Measurements from ENCODE around the gene SPN.
A peak's percentile ranks its signal among the peaks of the same experiment; 100 is the strongest.
"Not testable (repeated sequence)": the region's sequence is repeated elsewhere in the genome, so short reads cannot be mapped to it uniquely, and the experiment has no call there.

Gene SPN

DNA sequence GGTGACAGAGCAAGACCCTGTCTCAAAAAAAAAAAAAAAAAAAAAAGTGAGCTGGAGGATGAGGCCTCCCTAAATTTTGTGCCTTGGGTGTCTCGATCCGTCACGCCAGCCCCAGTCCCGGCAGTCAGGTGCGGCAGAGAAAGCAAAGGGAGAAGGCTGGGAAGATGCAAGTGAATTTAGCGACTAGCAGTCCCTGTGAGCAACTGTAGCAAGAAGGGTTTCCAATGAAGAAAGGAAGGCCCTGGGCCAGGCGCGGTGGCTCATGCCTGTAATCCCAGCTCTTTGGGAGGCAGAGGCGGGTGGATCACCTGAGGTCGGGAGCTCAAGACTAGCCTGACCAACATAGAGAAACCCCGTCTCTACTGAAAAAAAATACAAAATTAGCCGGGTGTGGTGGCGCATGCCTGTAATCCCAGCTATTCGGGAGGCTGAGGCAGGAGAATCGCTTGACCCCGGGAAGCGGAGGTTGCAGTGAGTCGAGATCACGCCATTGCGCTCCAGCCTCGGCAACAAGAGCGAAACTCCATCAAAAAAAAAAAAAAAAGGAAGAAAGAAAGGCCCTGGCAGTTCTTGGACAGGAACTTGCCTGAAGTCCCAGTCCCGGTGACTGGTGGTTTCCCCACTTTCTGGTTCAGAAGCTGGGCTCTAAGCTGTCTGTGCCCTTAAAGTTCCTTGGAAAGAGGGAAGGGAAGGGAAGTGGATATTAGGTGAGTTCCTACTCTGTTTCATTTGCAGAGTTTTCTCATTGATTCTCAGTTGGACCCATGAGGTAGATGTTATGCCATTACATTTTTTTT is 14.1 kb downstream of the SPN start:
- no peak for DNase-seq (ENCODE audit: low spot score)

DNA sequence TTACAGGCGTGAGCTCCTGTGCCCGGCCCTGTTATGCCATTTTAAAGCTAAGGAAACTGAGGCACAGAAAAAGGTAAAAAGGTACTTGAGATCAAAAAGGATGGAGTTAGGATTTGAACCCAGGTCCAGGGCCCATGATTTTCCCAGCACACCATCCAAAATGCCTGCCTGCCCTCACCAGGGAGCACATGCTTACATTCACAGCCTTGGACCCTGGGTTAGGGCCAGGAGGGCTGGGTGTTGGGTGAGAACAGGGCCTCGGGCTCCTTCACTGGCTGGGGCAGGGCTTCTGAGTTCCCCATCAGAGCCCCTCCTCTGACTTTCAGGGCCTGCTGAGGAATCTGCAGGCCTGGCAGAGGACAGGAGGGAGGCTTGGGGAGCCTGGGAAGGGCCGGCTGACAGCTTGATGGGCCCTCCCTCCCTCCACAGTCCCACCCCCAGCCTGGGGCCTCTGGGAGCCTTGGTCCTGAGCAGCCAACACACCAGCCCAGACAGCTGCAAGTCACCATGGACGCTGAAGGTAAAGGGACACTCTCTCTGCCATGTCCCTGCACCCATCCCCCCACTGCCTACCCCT is 15.7 kb downstream of the SPN start, which contains the start of gene QPRT:
Gene QPRT, plus strand, starts transcription at position 490 of the 577 bp plus-strand sequence. Its CDS starts 18 bp downstream, at position 508.
- DNase-seq (ENCODE audit: low spot score): peak; percentile 45

DNA sequence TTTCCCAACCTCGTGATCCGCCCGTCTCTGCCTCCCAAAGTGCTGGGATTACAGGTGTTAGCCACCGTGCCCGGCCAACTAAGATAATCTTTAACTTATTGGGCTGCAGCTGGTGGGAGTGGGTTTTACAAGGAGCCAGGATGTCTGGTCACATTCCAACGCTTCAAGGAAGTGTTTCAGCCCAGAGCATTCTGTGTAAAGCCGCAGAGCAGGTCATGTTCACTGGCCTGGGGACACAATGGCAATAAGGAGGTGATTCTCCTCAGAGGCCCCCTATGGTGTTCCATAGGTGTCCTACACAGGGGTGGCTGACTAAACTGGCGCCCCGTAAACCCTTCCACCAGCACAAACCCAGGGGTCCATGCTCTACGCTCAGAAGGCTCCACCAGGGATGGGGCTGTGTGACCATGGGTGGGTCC is 17.1 kb downstream of the SPN start:
- no peak for DNase-seq (ENCODE audit: low spot score)

DNA sequence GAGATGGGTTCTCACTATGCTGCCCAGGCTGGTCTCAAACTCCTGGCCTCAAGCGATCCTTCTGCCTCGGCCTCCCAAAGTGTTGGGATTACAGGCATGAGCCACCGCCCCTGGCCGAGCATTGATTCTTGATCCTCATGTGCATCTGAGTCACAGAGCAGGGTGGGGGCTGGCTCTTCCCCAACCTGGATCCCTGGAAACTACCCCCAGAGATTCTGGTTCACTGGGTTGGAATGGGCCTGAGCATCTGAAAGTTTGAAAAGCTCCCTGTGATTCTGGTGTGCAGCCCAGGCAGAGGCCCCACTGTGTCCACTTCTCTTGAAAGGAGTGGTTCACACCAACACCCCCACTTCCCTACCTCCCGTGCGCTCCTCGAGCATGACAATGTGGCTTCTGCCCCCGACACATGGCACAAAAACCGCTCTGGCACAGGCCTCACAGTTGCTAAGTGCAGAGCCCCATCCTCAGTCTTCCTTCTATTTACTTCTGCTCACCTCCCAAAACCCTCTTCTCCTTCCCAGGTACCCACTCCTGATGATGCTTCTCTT is 20.6 kb downstream of the SPN start:
- DNase-seq (ENCODE audit: low spot score): no peak

DNA sequence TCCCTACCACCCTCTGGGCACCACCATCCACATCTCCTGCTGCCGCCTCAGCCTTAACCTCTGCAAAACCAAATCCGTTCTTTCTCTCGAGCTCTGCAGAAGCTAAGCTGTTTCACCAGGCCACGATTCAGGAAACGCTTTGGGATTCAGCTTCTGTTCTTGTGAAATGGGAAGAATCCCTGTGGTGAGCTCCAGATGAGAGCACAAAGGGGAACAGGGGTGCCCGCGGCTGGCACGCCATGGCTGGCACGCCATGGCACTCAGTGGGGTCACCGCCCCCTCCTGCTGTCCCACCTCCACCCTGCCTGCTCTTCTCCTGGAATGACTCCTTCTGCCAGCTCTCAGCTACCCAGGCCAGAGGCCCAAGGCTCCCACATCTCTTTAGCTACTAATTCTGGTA is 21.6 kb downstream of the SPN start:
- DNase-seq (ENCODE audit: low spot score): no peak

DNA sequence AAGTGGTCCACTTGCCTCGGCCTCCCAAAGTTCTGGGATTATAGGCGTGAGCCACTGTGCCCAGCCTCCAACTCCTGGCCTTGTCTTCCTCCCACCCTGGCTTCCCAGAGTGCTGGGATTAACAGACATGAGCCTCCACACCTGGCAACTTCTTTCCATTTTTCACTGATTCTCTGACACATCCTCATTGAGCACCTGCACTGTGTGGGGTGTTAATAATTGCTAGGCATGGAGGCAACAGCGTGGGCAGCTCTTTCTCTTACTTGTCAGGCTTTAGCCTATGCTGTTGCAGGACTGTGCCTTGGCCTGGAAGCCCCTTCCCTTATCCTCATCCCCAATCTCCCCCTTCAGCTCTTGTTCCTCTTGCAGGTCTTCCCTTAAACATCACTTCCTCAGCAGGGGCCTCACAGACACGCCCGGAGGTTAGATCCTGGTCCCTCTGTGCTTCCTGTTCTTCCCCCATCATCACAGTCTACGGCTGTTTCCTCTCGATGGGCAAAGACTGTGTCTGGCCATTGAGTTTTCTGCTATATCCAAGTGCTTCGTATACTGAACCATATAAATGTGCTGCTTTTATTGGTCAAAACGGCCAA is 23.8 kb downstream of the SPN start:
- DNase-seq (ENCODE audit: low spot score): no peak

DNA sequence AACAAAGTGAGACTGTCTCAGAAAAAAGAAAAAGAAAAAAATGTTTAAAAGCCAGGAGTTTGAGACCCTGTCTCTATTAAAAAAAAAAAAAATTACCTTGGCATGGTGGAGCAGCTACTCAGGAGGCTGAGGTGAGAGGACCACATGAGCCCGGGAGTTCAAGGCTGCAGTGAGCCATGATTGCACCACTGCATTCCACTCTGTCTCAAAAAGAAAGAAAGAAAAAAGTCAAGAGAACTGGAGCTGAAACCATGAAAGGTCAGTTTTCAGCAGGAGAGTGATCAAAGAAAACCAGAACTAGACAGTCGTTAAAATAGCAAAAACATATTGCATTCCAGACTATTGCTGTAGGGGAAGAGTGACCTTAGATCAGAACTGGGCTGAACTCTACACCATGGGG is 24.7 kb downstream of the SPN start:
- DNase-seq (ENCODE audit: low spot score): no peak

DNA sequence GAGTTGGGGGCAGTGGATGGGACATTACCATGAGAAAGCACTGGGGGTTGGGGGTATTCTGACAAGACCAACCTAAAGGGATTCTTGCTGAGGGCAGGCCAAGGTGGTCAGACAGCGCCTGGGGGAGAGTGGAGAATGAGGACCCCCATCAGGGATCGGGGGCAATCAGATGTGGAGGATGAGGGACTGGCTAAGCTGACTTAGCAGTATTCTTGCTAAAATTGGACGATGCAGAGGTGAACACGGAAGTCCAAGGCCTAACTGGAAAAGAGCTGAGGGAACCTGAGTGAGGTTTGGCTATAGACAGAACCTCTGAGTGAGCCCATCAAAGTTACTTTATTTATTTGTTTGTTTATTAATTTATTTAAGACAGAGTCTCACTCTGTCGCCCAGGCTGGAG is 25.1 kb downstream of the SPN start:
- no peak for DNase-seq (ENCODE audit: low spot score)

DNA sequence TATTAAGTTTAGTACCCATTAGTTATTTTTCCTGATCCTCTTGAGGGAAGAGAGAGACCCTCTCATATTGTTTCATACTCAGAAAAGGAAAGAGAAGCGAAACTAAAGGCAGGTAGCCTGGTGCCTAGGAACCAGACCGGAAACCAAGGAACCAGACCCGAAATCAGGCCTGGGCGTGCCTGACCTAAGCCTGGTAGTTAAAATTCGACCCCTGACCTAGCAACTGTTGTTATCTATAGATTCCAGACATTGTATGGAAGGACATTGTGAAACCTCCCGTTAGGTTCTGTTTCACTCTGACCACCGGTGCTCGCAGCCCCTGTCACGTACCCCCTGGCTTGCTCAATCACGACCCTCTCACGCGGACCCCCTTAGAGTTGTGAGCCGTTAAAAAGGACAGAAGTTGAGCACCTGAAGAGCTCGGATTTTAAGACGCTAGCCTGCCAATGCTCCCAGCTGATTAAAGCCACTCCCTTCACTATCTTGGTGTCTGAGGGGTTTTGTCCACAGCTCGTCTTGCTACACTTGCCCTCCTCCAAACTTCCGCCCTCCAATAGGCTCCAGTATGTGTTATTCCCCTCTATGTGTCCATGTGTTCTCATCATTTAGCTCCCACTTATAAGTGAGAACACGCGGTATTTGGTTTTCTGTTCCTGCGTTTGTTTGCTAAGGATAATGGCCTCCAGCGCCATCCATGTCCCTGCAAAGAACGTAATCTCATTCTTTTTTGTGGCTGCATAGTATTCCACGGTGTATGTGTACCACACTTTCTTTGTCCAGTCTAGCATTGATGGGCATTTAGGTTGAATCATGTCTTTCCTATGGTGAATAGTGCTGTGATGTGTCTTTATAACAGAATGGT is 26.7 kb downstream of the SPN start:
- not testable (repeated sequence) for DNase-seq (ENCODE audit: low spot score)

DNA sequence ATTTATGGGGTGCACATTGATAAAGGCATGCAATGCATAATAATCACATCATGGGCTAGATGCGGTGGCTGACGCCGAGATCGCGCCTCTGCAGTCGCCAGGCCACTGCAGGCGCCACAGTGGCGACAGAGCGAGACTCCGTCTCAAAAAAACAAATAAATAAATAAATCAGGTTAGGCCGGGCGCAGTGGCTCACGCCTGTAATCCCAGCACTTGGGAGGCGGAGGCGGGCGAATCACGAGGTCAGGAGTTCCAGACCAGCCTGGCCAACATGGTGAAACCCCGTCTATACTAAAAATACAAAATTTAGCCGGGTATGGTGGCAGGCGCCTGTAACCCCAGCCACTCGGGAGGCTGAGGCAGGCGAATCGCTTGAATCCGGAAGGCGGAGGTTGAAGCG is 29.6 kb downstream of the SPN start:
- not testable (repeated sequence) for DNase-seq (ENCODE audit: low spot score)

DNA sequence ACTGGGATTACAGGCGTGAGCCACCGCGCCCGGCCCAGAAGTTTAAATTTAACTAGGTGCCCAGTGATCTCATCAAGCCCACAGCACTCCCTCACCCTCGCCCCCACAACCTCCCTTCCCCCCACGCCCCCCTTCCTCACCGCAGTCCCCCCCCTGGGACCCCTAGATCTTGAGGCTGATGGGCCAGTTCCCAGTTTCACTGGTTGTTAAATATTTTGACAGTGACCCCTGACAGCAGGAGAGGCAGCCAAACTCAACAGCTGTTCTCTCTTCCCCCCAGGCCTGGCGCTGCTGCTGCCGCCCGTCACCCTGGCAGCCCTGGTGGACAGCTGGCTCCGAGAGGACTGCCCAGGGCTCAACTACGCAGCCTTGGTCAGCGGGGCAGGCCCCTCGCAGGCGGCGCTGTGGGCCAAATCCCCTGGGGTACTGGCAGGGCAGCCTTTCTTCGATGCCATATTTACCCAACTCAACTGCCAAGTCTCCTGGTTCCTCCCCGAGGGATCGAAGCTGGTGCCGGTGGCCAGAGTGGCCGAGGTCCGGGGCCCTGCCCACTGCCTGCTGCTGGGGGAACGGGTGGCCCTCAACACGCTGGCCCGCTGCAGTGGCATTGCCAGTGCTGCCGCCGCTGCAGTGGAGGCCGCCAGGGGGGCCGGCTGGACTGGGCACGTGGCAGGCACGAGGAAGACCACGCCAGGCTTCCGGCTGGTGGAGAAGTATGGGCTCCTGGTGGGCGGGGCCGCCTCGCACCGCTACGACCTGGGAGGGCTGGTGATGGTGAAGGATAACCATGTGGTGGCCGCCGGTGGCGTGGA is 31.5 kb downstream of the SPN start:
- no peak for DNase-seq (ENCODE audit: low spot score)

DNA sequence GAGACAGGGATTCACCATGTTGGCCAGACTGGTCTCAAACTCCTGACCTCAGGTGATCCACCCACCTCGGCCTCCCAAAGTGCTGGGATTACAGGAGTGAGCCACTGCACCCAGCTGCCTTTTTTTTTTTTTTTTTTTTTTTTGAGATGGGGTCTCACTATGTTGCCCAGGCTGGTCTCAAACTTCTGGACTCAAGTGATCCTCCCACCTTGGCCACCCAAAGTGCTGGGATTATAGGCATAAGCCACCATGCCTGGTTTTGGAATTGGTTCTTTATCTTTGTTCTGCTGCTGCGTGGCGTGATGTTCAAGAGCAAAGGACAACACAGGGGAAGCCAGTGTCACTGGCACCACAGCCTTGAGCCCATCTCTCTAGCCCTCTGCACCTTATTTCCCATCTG is 32.6 kb downstream of the SPN start:
- DNase-seq (ENCODE audit: low spot score): not testable (repeated sequence)

DNA sequence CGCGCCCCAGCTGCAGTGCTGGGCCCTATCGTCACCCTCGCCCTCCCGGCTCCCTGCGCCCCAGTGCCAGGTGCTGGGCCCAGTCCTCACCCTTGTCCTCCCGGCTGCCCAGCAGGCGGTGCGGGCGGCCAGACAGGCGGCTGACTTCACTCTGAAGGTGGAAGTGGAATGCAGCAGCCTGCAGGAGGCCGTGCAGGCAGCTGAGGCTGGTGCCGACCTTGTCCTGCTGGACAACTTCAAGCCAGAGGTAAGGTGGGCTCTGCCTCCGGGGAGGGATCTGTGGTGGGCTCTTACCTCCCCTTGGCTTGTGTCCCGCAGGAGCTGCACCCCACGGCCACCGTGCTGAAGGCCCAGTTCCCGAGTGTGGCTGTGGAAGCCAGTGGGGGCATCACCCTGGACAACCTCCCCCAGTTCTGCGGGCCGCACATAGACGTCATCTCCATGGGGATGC is 33.9 kb downstream of the SPN start:
- no peak for DNase-seq (ENCODE audit: low spot score)

DNA sequence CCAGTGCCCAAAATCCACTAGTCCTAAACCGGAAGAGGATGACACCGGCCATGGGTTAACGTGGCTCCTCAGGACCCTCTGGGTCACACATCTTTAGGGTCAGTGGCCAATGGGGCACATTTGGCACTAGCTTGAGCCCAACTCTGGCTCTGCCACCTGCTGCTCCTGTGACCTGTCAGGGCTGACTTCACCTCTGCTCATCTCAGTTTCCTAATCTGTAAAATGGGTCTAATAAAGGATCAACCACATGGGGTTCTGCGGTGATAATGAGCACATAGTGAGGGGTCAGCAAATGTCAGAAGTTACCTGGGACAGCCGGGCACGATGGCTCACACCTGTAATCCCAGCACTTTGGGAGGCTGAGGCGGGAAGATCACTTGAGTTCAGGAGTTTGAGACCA is 34.3 kb downstream of the SPN start:
- no peak for DNase-seq (ENCODE audit: low spot score)

DNA sequence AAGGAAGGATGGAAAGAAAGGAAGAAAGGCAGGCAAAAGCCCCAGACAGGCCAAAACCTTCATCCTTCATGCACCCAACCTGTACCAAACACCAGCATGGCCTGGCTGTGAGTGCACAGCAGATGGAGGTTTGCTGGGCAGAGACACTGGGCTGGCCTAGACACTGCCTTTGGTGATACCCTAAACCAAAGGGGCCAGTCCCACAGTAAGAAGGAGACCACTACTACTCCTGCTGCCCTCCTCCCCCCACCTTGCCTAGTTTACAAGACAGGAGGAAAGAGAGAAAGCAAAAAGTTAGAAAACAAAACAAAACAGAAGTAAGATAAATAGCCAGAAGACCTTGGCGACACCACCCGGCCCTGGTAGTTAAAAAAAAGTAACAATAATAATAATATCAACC is 35.0 kb downstream of the SPN start:
- DNase-seq (ENCODE audit: low spot score): no peak

DNA sequence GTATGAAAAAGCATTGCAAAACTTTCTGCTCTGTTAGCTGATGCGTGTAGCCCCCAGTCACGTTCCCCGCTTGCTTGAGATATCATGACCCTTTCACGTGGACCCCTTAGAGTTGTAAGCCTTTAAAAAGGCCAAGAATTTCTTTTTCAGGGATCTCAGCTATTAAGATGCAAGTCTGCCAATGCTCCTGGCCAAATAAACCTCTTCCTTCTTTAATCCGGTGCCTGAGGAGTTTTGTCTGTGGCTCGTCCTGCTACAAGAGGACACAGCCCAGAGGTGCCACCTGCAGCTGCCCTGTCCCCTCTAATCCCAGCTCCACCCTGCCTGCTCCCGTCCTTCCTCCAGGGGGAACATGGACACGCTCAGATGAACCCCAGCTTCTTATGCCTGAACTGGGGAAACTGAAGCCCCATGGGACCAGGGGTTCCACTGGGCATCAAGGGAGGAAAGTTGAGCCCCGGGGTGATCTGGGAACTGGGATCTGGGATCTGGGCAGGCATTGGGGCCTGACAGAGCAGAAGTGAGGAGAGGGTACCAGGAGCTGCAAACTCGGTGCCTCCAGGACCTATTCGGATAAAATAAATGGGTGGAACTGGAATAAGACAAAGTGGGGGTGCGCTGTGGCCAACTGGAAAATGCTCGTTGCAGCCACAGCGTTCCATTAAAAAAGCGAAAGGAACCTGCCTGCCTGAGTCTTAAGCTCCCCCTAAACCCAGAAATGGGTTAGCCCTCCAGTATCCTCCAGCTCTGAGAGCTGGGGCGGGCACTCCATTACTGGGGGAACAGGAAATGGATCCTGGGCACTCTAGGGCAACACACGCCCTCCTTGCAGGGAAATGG is 35.7 kb downstream of the SPN start:
- DNase-seq (ENCODE audit: low spot score): no peak

DNA sequence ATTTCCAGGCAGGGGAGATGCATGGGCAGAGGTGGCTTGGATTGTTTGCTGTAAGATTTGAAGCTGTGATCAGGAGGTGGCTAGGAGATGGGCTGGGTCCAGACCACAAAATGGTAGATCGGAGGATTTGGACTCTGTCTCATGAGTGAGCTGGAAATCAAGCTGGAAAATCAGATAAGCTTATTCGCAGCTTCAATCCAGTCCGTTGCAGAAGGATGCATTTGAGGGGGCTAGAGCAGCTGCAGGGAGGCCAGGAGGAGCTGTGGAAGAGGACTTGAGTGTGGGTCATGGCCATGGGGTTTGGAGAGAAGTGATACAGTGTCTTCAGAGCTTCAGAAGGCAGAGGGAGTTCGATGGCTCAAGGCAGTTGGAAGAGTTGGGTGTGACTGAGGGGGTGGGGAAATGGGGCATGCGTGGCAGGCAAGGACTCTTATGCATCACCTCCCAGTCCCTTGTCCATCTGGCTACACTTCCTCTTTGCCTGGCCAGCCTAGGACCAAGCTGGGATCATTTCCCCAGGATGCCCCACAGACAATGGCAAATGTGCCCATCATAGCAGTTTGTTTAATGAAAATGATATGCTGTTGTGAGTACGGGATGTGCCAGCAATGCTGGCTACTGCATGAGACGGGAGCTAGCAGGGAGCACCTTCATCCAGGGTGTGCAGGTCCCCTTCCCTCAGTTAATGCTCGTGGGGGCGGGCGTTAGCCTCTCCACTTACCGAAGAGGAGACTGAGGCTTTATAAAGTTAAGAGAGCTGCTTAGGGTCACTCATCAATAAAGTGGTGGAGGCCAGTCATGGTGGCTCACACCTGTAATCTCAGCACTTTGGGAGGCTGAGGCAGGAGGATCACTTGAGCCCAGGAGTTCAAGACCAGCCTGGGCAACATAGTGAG is 36.5 kb downstream of the SPN start:
- DNase-seq (ENCODE audit: low spot score): no peak

DNA sequence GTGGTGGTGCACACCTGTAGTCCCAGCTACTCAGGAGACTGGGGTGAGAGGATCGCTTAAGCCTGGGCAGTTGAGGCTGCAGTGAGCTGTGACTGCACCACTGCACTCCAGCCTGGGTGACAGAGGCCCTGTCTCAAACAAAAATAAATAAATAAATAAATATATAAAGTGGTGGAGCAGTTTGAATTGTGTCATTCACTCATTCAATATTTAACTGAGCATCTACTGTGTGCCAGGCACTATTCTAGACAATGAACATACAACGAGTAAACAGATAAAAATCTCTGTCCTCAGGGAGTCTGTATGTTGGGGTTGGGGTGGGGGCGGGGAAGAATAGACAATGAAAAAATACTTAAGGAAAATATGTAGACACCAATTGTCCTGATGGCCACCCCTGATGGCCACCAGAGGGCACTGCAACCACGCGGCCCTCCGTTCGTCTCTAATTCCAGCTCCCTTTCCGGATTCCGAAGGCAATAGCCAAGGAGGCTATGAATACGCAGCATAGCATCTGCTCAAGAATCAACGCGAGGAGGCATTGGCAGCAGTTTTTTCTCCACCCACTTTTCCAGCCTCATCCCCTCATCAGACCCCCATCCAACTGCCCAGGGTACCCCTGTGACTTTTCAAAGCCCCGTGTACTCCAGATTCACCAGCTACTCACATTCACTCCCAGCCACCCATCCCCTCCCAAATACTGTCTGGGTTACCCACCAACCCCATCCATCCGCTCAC is 37.4 kb downstream of the SPN start:
- peak; percentile 85 for DNase-seq (ENCODE audit: low spot score)

DNA sequence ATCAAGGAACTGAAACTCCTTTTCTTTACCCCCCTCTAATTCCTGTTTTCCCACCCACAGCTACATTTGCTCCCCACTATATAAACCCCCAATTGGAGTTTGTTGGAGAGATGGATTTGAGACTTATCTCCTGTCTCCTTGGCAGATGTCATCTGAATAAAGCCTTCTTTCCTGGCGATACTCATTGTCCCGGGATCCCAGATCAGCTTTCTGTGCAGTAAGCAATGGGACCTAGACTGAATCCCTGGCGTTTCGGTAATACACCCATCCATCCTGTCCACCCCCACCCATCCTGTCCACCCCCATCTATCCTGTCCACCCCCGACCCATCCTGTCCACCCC is 38.1 kb downstream of the SPN start:
- no peak for DNase-seq (ENCODE audit: low spot score)
